ENCODE data around the gene IL33. TPM values are rescaled to one million over a fixed set of nuclear protein-coding genes. Genes with fewer than 3 reads are reported as not detected.
"Not testable (repeated sequence)": the region's sequence is repeated elsewhere in the genome, so short reads cannot be mapped to it uniquely, and the experiment has no call there.

Gene IL33
- 0.25 and 0.35 TPM in 2 replicates for total RNA-seq

GRCh38 chr9:6215562-6215961, at the start of gene IL33:
Gene IL33, plus strand, starts transcription at chr9:6215807. Its CDS starts 25,888 bp downstream, at chr9:6241695.
- DNase-seq (ENCODE audit: low read depth), result peak; percentile 28

- DNase-seq (ENCODE audit: low read depth), result peak; percentile 52
These were observed 43.9 kb upstream of the IL33 start for GRCh38 chr9:6171667-6172066.

- DNase-seq (ENCODE audit: low read depth), result no peak
These were observed 41.7 kb upstream of the IL33 start for GRCh38 chr9:6173914-6174313.

- not testable (repeated sequence) for DNase-seq (ENCODE audit: low read depth)
These were observed 32.9 kb upstream of the IL33 start for GRCh38 chr9:6182549-6183226.

GRCh38 chr9:6183227-6183551, 32.4 kb upstream of the IL33 start:
- no peak for DNase-seq (ENCODE audit: low read depth)

- DNase-seq (ENCODE audit: low read depth), result no peak
These were observed 32.0 kb upstream of the IL33 start for GRCh38 chr9:6183627-6184026.

- peak; percentile 31 for DNase-seq (ENCODE audit: low read depth)
These were observed 30.6 kb upstream of the IL33 start for GRCh38 chr9:6184749-6185645.

- no peak for DNase-seq (ENCODE audit: low read depth)
These were observed 28.9 kb upstream of the IL33 start for GRCh38 chr9:6186691-6187090.

- no peak for DNase-seq (ENCODE audit: low read depth)
These were observed 28.3 kb upstream of the IL33 start for GRCh38 chr9:6187272-6187671.

GRCh38 chr9:6188466-6188865, 27.1 kb upstream of the IL33 start:
- DNase-seq (ENCODE audit: low read depth), result no peak

GRCh38 chr9:6188906-6189305, 26.7 kb upstream of the IL33 start:
- no peak for DNase-seq (ENCODE audit: low read depth)

GRCh38 chr9:6194934-6195333, 20.7 kb upstream of the IL33 start:
- no peak for DNase-seq (ENCODE audit: low read depth)

- peak; percentile 19 for DNase-seq (ENCODE audit: low read depth)
These were observed 19.8 kb upstream of the IL33 start for GRCh38 chr9:6195714-6196360.

GRCh38 chr9:6197330-6197729, 18.3 kb upstream of the IL33 start:
- peak; percentile 13 for DNase-seq (ENCODE audit: low read depth)

GRCh38 chr9:6198251-6198650, 17.4 kb upstream of the IL33 start:
- DNase-seq (ENCODE audit: low read depth), result no peak

- no peak for DNase-seq (ENCODE audit: low read depth)
These were observed 16.0 kb upstream of the IL33 start for GRCh38 chr9:6199596-6199995.

- no peak for DNase-seq (ENCODE audit: low read depth)
These were observed 14.8 kb upstream of the IL33 start for GRCh38 chr9:6200761-6201160.

GRCh38 chr9:6209966-6210365, 5.6 kb upstream of the IL33 start:
- DNase-seq (ENCODE audit: low read depth), result no peak

- no peak for DNase-seq (ENCODE audit: low read depth)
These were observed 2.8 kb upstream of the IL33 start for GRCh38 chr9:6212722-6213375.

GRCh38 chr9:6214434-6214833, 1.2 kb upstream of the IL33 start:
- DNase-seq (ENCODE audit: low read depth), result no peak

- no peak for DNase-seq (ENCODE audit: low read depth)
These were observed 704 bp upstream of the IL33 start for GRCh38 chr9:6214903-6215302.

GRCh38 chr9:6216002-6216401, 395 bp downstream of the IL33 start:
- DNase-seq (ENCODE audit: low read depth), result no peak

Data from renal cortical epithelial cell (primary cell).